Renal cortex interstitium (tissue), 11 donors: Measurements from ENCODE around the gene YPEL3. TPM values are rescaled to one million over a fixed set of nuclear protein-coding genes. Genes with fewer than 3 reads are reported as not detected.

Source experiments
- DNase-seq, 11 donors: peaks; one replicate each; pipeline ENCODE4 v3.0.0-alpha.2; 2013; ENCODE audit warnings: low read depth in 9 of 11, low spot score in 4 of 11; ENCODE audit errors: extremely low read depth in 1 of 11
- polyA plus RNA-seq, 3 donors: library from polyadenylated mRNA; unstranded; fragments of 120-200 nt; gene quantifications; one replicate each; pipeline ENCODE4 v1.2.1, GENCODE V29; 2013; ENCODE audit not compliant: insufficient read length in 3 of 3

Gene YPEL3
- polyA plus RNA-seq, 3 donors, result 43.9 to 79.8 (median 55.5) TPM

DNA sequence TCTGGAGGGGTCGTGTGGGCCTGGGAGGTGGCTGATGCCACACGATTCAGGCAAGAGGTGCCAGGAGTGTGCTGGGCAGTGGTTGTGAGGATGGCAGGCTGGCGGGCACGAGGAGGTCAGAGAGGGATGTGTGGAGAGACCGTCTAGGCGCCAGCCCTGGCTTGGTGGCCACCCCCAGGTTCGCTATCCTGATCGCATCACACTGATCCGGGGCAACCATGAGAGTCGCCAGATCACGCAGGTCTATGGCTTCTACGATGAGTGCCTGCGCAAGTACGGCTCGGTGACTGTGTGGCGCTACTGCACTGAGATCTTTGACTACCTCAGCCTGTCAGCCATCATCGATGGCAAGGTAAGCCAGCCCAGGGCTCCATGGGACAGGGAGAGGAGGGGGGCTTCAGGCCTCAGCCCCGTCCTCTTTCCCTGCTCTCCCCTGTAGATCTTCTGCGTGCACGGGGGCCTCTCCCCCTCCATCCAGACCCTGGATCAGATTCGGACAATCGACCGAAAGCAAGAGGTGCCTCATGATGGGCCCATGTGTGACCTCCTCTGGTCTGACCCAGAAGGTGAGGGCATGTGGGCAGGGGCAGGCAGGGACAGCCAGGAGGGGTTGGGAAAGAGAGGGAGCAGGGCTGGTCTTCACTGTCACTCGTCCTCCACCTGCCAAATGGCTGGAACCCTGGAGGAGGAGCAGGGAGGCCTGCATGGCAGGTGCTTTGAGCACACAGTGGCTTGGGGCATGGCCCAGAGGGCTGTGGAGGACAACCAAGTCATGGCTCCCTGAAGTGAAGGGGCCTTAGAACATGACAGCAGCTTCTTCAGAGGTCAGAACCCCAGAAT, 12.6 kb downstream of the YPEL3 start:
- DNase-seq, result no peak

DNA sequence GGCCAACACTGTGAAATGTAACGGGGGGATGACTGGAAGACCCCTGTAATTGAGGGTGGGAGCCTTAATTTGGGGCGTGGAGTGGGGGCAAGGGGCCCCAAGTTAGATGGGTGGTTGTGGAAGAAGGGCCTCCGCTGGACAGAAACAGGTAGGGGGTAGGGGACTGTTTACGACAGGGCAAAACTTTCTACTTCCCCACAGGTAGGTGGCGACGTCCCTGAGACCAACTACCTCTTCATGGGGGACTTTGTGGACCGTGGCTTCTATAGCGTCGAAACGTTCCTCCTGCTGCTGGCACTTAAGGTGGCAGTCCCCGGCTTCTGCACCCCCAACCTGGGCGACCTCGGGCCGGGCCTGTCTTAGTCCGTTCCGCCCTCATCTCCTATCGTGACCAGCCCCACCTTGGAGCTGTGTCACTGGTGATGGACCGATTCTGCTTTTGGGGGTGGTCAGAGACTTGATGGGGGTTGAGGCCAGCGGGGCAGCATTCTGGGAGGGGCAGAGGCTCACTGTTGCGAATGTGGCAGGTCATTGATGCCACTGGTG, 13.4 kb downstream of the YPEL3 start:
- DNase-seq, result no peak

DNA sequence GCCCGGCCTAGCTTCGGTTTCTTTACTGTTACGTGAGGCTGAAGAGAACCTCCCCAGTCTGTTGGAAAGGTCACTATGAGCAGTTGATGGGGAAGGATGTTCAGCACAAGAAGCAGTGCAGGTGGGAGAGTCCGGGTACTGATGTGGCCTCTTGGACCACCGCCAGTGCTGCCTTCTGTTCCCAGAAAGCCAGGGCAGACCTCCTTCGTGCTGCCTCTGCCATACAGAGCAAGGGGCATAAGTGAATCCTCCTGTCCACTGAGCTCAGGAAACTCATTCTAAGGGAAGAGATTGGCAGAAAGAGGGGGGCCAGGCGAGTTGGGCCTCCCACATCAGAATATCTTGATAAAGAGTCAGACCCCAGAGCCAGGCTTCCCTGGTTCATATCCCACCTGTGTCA, 16.5 kb downstream of the YPEL3 start:
- DNase-seq, result no peak

DNA sequence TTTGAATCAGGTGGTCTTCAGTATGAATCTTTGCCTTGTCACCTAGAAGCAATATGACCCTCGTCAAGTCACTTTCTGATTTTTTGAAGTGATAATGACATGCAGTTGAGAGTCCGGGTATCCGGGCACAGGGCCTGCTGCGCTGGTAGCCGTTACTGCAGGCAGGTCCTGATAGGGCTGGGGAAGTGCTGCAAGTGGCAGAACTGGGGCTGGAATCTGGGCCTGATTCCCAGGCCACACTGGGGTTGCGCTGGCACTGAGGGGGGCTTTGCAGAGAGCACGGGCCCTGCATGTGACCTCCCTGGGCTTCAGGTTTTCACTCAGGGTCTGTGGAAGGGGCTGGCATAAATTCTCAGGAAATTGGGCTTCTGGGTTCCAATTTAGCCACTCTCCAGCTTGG, 17.3 kb downstream of the YPEL3 start:
- no peak for DNase-seq

DNA sequence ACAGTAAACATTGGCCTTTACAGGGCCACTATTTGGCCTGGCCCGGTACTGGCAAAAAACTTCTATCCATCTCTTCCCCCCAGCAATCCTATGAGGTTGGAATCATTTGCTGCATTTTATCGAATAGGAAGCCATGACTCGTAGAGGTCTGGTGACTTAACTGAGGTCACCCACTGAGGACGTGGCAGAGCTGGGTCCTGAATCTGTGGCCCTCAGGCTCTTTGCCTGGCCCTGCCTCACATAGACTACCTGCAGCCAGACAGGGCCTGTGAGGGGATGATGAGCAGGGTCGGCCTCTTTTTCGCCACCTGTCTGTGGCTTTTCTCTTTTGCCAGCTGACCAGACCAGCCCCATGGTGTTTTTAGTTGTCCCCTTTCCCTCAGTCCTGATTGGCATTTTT, 18.4 kb downstream of the YPEL3 start:
- DNase-seq, result no peak

DNA sequence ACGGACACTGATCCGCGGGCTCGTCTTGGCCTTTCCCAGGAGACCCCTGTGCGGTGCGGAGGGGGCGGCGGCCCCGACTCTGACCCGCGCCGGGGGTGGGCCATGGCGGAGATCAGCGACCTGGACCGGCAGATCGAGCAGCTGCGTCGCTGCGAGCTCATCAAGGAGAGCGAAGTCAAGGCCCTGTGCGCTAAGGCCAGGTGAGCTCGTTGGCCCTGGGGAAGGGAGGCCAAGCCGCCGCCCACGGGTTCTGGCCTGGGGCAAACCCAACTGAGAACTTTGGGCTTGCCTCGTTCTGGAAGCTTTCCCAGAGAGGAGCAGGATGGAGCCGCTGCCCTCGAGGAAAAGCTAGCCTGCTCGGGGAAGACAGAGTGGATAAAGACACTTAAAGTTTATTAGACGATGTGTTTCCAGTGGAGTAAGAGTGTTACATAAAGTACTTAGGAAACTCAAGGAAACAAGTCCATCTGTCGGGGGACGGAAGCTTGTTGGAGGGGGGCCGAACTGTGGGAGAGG, 19.7 kb downstream of the YPEL3 start:
- DNase-seq, result no peak

DNA sequence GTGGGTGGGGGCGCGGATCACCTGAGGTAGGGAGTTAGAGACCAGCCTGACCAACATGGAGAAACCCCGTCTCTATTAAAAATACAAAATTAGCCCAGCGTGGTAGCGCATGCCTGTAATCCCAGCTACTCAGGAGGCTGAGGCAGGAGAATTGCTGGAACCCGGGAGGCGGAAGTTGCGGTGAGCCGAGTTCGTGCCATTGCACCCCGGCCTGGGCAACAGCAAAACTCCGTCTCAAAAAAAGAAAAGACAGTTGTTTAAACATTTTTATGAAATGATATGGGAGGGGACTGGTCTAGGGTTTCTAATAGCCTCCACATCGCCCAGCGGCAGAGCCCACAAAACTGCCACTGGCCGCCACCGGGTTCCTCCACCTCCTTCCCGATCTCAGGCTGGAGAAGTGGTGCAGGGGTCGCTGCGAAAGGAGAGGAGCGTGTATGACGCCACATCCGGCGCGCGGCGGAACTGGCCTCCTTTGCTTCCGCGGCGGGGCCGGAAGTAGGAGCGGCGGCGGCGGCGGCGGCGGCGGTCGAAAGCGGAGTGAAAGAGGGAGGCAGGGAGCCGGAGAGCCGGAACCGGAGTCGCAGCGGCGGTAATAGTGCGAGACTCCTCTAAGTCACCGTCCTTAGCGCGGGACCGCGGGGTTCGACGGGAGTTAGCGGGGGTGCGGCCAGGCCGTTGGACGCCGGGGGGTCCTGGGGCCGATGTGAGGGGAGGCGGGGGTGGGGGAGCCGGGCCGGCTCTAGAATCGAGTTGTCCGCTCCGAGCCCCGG, 20.3 kb downstream of the YPEL3 start, which contains the start of gene PPP4C:
TSS of gene PPP4C (plus strand) at position 492 of the 773 bp plus-strand sequence. CDS start 384 bp downstream, outside the sequence.
- DNase-seq, result peak in 8 of 11 donors; percentile 81 to 90 (median 88)

DNA sequence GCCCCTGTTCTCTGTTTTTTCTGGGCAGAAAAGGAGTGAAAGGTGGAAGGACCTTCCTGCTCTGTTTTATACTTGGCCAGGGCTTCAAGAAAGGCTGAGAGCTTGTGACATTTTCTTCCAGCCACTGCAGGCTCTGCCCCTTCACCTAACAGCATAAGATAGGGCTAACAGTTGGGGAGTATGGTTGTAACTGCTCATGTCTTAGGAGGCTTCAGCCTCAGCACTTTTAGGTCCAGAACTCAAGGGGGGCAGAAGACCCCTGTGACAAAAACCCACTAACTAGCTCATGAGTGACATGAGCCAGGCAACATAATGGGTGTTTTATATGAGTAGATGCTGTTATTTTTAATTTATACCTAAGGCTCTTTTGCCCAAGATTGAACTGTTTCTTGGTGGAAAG, 25.5 kb downstream of the YPEL3 start:
- no peak for DNase-seq

DNA sequence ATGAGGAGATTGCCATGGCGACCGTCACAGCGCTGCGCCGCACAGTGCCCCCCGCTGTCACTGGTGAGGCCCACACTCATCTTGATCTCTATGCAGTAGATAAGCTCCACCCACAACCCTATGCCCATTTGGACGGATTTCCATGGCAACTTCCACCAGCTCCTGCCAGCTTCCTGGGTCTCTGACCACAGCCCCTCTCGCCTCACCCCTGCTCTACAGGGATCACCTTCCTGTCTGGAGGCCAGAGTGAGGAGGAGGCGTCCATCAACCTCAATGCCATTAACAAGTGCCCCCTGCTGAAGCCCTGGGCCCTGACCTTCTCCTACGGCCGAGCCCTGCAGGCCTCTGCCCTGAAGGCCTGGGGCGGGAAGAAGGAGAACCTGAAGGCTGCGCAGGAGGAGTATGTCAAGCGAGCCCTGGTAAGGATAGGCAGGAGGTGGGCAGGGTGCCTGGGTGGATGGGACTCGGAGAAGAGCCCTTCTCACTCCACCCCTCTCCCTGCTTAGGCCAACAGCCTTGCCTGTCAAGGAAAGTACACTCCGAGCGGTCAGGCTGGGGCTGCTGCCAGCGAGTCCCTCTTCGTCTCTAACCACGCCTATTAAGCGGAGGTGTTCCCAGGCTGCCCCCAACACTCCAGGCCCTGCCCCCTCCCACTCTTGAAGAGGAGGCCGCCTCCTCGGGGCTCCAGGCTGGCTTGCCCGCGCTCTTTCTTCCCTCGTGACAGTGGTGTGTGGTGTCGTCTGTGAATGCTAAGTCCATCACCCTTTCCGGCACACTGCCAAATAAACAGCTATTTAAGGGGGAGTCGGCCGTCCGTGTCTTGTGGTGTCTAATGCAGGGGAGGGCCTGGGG, 26.2 kb downstream of the YPEL3 start:
- no peak for DNase-seq

DNA sequence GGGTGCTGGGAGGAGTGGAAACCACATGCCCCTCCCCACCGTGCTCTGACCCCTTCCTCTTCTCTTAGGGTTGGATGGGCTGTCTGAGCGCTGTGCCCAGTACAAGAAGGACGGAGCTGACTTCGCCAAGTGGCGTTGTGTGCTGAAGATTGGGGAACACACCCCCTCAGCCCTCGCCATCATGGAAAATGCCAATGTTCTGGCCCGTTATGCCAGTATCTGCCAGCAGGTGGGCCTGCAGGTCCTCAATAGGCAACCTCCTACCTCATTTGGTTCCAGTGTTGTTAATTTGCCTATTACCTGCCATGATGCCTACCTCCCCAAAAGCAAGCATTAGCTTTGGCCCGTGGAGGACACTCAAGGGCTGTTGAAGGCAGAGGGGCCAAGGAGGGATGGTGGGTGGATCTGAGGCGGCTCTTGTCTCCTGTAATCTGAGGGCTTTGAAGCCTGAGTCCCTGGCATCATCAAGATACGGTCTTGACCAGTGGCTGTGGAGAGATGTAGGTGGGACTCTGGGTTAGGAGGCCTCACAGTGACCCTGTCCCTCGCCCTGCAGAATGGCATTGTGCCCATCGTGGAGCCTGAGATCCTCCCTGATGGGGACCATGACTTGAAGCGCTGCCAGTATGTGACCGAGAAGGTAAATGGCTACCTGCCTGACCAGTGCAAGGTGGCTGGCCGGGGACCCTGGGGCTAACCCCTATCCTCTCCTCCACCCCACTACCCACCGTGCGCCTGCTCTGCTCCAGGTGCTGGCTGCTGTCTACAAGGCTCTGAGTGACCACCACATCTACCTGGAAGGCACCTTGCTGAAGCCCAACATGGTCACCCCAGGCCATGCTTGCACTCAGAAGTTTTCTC, 27.0 kb downstream of the YPEL3 start:
- DNase-seq, result no peak

DNA sequence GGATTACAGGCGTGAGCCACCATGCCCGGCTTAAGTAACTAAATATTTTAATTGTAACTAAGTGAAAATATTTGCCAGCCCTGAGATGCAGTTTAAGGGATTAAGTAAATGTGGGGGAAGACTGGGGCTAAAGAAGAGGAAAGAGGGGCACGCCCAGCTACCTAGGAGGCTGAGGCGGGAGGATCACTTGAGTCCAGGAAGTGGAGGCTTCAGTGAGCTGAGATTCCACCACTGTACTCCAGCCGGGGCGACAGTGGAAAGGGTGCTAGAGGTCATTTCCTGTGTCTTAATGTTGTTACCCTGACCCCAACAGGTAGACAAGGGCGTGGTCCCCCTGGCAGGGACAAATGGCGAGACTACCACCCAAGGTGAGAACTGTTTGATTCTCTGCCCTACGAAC, 27.7 kb downstream of the YPEL3 start:
- DNase-seq, result no peak

DNA sequence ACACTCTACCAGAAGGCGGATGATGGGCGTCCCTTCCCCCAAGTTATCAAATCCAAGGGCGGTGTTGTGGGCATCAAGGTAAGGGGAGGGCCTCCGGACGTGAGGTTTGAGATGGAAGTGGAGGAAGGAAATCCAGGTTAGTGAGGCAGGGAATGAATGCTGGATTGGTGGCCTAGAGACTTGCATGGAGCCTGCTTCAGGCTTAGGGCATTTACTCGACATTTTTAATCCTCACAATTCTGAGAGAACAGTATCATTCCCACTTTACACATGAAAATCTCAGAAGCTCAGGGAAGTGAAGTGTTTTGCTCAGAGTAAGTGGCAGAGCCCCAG, 28.5 kb downstream of the YPEL3 start:
- DNase-seq, result no peak

DNA sequence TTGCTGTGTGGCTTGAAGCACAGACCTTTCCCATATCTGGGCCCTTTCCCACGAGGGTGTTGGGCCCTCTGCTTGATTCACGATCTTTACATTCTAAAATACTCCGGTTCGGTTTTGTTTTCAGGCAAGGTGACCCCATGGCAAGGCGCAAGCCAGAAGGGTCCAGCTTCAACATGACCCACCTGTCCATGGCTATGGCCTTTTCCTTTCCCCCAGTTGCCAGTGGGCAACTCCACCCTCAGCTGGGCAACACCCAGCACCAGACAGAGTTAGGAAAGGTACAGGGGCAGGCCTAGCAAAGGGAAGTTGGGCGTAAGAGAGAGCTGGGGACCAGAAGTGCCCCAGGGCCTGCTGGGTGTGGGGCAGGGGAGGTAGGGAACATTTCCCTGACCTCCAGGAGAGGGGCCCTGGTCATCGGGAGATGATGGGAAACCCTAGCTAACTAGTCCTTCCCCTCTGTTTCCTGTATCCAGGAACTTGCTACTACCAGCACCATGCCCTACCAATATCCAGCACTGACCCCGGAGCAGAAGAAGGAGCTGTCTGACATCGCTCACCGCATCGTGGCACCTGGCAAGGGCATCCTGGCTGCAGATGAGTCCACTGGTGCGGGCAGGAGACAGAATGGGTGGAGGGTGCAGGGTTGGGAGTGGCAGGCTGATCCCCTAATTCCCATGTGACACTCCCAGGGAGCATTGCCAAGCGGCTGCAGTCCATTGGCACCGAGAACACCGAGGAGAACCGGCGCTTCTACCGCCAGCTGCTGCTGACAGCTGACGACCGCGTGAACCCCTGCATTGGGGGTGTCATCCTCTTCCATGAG, 29.0 kb downstream of the YPEL3 start:
- DNase-seq, result no peak

DNA sequence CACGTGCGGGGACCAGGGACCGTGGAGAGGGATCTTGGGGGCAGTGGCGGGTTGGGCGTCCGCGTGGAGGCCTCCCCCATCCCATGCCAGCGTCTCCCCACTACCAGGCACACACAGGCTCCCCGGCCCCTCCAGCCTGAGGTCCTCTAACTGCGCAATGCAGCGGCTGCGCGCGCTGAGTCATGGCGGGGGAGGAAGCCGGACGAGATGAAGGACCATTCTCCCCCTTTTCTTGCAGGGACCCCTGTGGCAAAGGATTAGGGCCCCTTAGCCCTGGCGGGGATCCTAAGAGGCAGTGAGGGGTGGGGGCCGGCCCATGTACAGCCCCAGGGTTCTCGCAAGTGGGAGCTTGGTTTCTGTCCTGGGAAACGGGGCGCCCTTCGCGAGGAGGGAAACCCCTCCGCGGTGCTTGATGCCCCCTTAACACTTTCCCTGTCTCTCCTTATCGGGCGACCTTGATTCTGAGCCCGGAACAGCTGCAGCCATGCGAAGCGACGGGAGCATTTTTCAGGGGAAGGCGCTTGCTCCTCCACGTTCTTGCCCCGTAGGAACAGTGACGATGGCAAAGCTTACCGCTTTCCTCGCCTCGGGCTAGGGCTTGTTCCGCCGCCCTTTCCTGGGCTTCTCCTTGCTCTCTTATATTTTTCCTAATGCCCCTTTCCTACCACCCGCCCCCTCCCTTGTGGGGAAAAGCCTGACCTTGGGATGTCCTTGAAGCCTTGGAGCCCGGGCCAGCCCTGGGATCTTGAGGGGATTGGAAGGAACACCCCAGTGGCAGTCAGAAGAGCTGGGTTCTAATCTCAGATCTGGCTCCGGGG, 29.9 kb downstream of the YPEL3 start:
- peak in 1 of 11 donors; percentile 38 for DNase-seq

DNA sequence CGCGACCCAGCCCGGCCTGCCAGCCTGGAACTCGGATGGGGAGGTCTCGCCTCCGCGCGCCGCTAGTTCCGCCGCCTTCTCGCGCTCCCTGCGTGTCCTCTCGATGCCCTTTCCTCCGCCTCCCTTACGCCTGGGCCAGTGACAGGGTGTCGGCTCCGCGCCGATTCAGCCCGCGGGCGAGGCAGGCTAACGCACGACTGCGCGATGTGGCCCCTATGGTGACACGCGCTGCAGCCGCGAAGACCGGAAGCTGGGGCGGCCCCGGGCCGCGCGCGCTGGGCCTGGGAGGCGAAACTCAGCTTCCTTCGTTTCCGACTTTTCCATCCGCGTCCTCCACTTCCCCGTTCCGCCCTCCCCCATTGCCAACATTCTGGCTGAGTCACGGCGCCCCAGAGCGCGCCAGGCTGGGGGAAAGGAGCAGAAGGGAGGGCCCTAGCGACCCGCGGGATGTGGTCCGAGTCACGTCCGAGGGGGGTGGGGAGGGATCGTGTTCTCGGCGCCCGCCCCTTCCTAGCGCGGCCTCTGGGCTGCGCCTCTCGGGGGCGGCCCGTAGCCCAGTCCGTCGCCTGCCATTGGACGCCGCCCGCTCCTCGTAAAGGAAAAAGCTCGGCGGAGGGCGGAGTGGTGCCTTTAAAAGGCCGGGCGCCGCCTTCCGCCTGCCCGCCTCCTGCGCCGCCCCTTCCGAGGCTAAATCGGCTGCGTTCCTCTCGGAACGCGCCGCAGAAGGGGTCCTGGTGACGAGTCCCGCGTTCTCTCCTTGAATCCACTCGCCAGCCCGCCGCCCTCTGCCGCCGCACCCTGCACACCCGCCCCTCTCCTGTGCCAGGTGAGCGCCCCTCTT, 30.7 kb downstream of the YPEL3 start, which contains the start of gene ALDOA:
TSS of gene ALDOA (plus strand) at position 659 of the 841 bp plus-strand sequence. CDS start 1,138 bp downstream, outside the sequence.
- peak; percentile 89 to 97 (median 95) for DNase-seq

DNA sequence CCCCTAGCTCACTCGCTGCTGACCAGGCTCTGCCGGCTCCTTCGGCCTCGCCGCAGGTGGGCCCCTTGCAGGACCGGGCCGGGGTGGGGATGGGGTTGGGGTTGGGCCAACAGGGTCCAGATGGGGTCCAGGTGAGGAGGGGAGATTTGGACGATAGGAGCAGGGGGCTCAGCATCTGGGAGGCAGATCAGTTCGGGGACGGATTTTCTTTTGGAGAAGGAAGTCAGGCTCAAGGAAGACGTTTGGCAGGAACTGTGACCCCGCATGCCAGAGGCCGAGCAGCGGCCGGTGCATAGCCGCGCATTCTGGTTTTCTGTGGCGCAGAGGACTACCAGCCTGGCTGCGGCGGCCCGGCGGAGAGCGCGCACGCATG, 31.3 kb downstream of the YPEL3 start:
- DNase-seq, result no peak
